ENCODE data around the gene HSPB1.
"Not testable (repeated sequence)": the region's sequence is repeated elsewhere in the genome, so short reads cannot be mapped to it uniquely, and the experiment has no call there.

GRCh38 chr7:76292911-76293310, 9.6 kb upstream of the HSPB1 start:
- not testable (repeated sequence) for TF ChIP-seq CTCF (IDR thresholded peaks at IDR 0.05); REST (IDR thresholded peaks at IDR 0.05; ENCODE audit: insufficient read depth in 1 of 2, low read depth in 2 of 2, low read length in 1 of 2); POLR2AphosphoS5 (IDR thresholded peaks at IDR 0.05; ENCODE audit: low read depth, low read length)

All from Panc1 (cell line).